ENCODE measurements around the gene GNB1L.

Gene GNB1L

DNA sequence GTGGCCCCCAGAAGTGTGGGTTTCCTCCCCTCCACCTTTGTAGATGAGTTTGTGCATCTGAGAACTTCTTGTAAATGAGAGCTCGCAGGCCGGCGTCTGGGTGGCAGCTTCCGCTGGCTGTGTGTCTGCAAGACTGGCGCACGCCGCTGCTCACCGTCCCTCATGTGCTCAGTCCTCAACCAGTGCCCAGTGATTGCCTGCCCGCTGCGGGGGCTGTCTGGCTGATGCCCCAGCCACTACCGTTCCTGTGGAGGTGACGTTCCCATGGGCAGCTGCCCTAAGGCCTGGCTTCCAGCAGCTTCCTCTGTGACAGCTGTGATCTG lies 85.3 kb downstream of the GNB1L start:
- peaks cover 54% of the 10 kb centered on the region for H3K27me3 ChIP-seq (ENCODE audit: insufficient read depth, low read length)
- no peaks in the 10 kb centered on the region for H3K36me3 ChIP-seq (ENCODE audit: control insufficient read depth in 1 of 2, insufficient read depth in 2 of 2, low read length in 2 of 2)
- H2AK5ac ChIP-seq (ENCODE audit: low read length): no peak overlapping the region
- no peak overlapping the region for H4K12ac ChIP-seq (ENCODE audit: low read depth, low read length)
- H4K8ac ChIP-seq (ENCODE audit: low read depth, low read length): no peak overlapping the region
- WGBS (ENCODE audit: extremely low coverage, insufficient coverage, insufficient read length): no CpG with 5 or more reads among the region's 12 CpGs
- no peak overlapping the region for H2BK5ac ChIP-seq (ENCODE audit: low read depth, low read length, poor library complexity)
- H3K79me2 ChIP-seq (ENCODE audit: control insufficient read depth, insufficient read depth, low read length, poor library complexity): no peaks in the 10 kb centered on the region
- H3K9me3 ChIP-seq (ENCODE audit: insufficient read depth, low read depth, low read length): peaks cover 2% of the 10 kb centered on the region
- no peak overlapping the region for H2BK120ac ChIP-seq (ENCODE audit: insufficient read depth, low read length, poor library complexity)
- H3K4me1 ChIP-seq (ENCODE audit: control insufficient read depth in 1 of 2, insufficient read depth in 2 of 2, low read length in 2 of 2): peaks cover 3 to 6% of the 10 kb centered on the region in 2 experiments
- H3K4me2 ChIP-seq (ENCODE audit: low read length): no peak overlapping the region
- H2BK12ac ChIP-seq (ENCODE audit: low read length): no peak overlapping the region
- no peak overlapping the region for H4K91ac ChIP-seq (ENCODE audit: low read depth, low read length)
- DNase-seq: no peak
- H2AFZ ChIP-seq (ENCODE audit: insufficient read depth, low read length, poor library complexity): no peak overlapping the region
- no peak overlapping the region for H3K4me3 ChIP-seq (ENCODE audit: low read depth, low read length)
- no peak overlapping the region for H3K4ac ChIP-seq (ENCODE audit: low read depth, low read length)
- no peaks in the 10 kb centered on the region for H3K79me1 ChIP-seq (ENCODE audit: low read length)
- no peak overlapping the region for H3K14ac ChIP-seq (ENCODE audit: low read length)
- H3K27ac ChIP-seq (ENCODE audit: low read depth, low read length): no peak overlapping the region
- H3K9ac ChIP-seq (ENCODE audit: low read length): no peak overlapping the region
- H3K18ac ChIP-seq (ENCODE audit: low read length): no peak overlapping the region
- no peak overlapping the region for H3K23ac ChIP-seq (ENCODE audit: low read length)

- Histone ChIP-seq H3K79me1 (ENCODE audit: low read length) (no peaks in the 10 kb centered on the region), H3K4me2 (ENCODE audit: low read length) (peak overlapping the region; percentile 10), H4K12ac (ENCODE audit: low read depth, low read length) (no peak overlapping the region), H3K23ac (ENCODE audit: low read length) (no peak overlapping the region), H2BK12ac (ENCODE audit: low read length) (no peak overlapping the region), H3K79me2 (ENCODE audit: control insufficient read depth, insufficient read depth, low read length, poor library complexity) (no peaks in the 10 kb centered on the region), H3K4me3 (ENCODE audit: low read depth, low read length) (no peak overlapping the region), H3K4ac (ENCODE audit: low read depth, low read length) (no peak overlapping the region), H2AK5ac (ENCODE audit: low read length) (no peak overlapping the region), H3K27me3 (ENCODE audit: insufficient read depth, low read length) (peaks cover 70% of the 10 kb centered on the region), H3K9ac (ENCODE audit: low read length) (no peak overlapping the region), H3K9me3 (ENCODE audit: insufficient read depth, low read depth, low read length) (peaks cover 10% of the 10 kb centered on the region), H4K91ac (ENCODE audit: low read depth, low read length) (no peak overlapping the region), H2BK120ac (ENCODE audit: insufficient read depth, low read length, poor library complexity) (no peak overlapping the region), H2BK5ac (ENCODE audit: low read depth, low read length, poor library complexity) (no peak overlapping the region), H2AFZ (ENCODE audit: insufficient read depth, low read length, poor library complexity) (no peak overlapping the region), H3K4me1 (ENCODE audit: control insufficient read depth in 1 of 2, insufficient read depth in 2 of 2, low read length in 2 of 2) (peaks cover 3 to 6% of the 10 kb centered on the region in 2 experiments), H3K18ac (ENCODE audit: low read length) (no peak overlapping the region), H3K14ac (ENCODE audit: low read length) (no peak overlapping the region), H3K27ac (ENCODE audit: low read depth, low read length) (no peak overlapping the region), H4K8ac (ENCODE audit: low read depth, low read length) (no peak overlapping the region), H3K36me3 (ENCODE audit: control insufficient read depth in 1 of 2, insufficient read depth in 2 of 2, low read length in 2 of 2) (no peaks in the 10 kb centered on the region)
- DNase-seq: peak; percentile 92 to 95
- WGBS (ENCODE audit: extremely low coverage, insufficient coverage, insufficient read length): no CpG with 5 or more reads among the region's 35 CpGs
Measured at GRCh38 chr22:19767427-19768341, 87.0 kb downstream of the GNB1L start.

DNA sequence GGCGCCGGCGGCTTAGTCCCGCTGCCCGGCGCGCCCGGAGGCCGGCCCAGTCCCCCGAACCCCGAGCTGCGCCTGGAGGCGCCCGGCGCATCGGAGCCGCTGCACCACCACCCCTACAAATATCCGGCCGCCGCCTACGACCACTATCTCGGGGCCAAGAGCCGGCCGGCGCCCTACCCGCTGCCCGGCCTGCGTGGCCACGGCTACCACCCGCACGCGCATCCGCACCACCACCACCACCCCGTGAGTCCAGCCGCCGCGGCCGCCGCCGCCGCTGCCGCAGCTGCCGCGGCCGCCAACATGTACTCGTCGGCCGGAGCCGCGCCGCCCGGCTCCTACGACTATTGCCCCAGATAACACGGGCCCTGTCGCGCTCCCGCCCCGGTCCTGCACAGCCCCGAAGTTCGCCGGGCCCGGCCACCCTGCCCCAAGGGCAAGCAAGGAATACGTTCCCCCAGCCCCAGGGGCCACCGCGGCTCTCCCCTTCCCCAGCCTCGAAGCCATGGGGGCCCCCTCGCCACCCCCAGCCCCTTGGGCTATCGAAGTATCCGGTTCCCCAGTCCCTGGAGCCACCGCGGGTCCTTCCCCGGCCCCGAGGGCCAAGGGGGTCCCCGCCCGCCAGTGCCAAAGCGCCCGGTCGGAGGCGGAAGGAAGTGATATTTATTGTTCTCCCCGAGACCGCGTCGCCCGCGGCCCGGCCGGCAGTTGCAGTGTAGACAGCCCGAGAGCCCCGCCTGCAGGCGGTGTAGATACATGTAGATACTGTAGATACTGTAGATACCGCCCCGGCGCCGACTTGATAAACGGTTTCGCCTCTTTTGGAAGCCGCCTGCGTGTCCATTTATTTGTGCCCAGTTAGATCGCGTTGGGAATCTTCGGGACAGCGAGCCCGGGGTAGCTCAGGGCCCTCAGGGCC lies 87.9 kb downstream of the GNB1L start:
- H2AFZ ChIP-seq (ENCODE audit: insufficient read depth, low read length, poor library complexity): no peak overlapping the region
- WGBS (ENCODE audit: extremely low coverage, insufficient coverage, insufficient read length): no CpG with 5 or more reads among the region's 103 CpGs
- H3K4me3 ChIP-seq (ENCODE audit: low read depth, low read length): no peak overlapping the region
- no peak overlapping the region for H3K27ac ChIP-seq (ENCODE audit: low read depth, low read length)
- H3K4me2 ChIP-seq (ENCODE audit: low read length): peak overlapping the region; percentile 56
- no peak overlapping the region for H4K91ac ChIP-seq (ENCODE audit: low read depth, low read length)
- H3K27me3 ChIP-seq (ENCODE audit: insufficient read depth, low read length): peaks cover 80% of the 10 kb centered on the region
- no peak overlapping the region for H3K18ac ChIP-seq (ENCODE audit: low read length)
- DNase-seq: peak; percentile 25 to 55
- no peak overlapping the region for H3K14ac ChIP-seq (ENCODE audit: low read length)
- H3K4me1 ChIP-seq (ENCODE audit: control insufficient read depth in 1 of 2, insufficient read depth in 2 of 2, low read length in 2 of 2): peaks cover 3 to 6% of the 10 kb centered on the region in 2 experiments
- no peak overlapping the region for H4K8ac ChIP-seq (ENCODE audit: low read depth, low read length)
- H3K79me1 ChIP-seq (ENCODE audit: low read length): no peaks in the 10 kb centered on the region
- H2BK12ac ChIP-seq (ENCODE audit: low read length): no peak overlapping the region
- H4K12ac ChIP-seq (ENCODE audit: low read depth, low read length): no peak overlapping the region
- H3K4ac ChIP-seq (ENCODE audit: low read depth, low read length): no peak overlapping the region
- no peak overlapping the region for H2BK120ac ChIP-seq (ENCODE audit: insufficient read depth, low read length, poor library complexity)
- peaks cover 15% of the 10 kb centered on the region for H3K9me3 ChIP-seq (ENCODE audit: insufficient read depth, low read depth, low read length)
- H3K36me3 ChIP-seq (ENCODE audit: control insufficient read depth in 1 of 2, insufficient read depth in 2 of 2, low read length in 2 of 2): no peaks in the 10 kb centered on the region
- no peak overlapping the region for H2BK5ac ChIP-seq (ENCODE audit: low read depth, low read length, poor library complexity)
- H3K23ac ChIP-seq (ENCODE audit: low read length): no peak overlapping the region
- no peak overlapping the region for H2AK5ac ChIP-seq (ENCODE audit: low read length)
- H3K79me2 ChIP-seq (ENCODE audit: control insufficient read depth, insufficient read depth, low read length, poor library complexity): no peaks in the 10 kb centered on the region
- H3K9ac ChIP-seq (ENCODE audit: low read length): no peak overlapping the region

GRCh38 chr22:19766240-19766510 lies 88.5 kb downstream of the GNB1L start:
- Histone ChIP-seq H3K18ac (ENCODE audit: low read length) (no peak overlapping the region), H3K4me1 (ENCODE audit: control insufficient read depth in 1 of 2, insufficient read depth in 2 of 2, low read length in 2 of 2) (peaks cover 4 to 6% of the 10 kb centered on the region in 2 experiments), H3K9me3 (ENCODE audit: insufficient read depth, low read depth, low read length) (peaks cover 15% of the 10 kb centered on the region), H4K12ac (ENCODE audit: low read depth, low read length) (no peak overlapping the region), H3K9ac (ENCODE audit: low read length) (no peak overlapping the region), H2BK5ac (ENCODE audit: low read depth, low read length, poor library complexity) (no peak overlapping the region), H3K79me1 (ENCODE audit: low read length) (no peaks in the 10 kb centered on the region), H3K27ac (ENCODE audit: low read depth, low read length) (no peak overlapping the region), H4K91ac (ENCODE audit: low read depth, low read length) (no peak overlapping the region), H2BK12ac (ENCODE audit: low read length) (no peak overlapping the region), H3K36me3 (ENCODE audit: control insufficient read depth in 1 of 2, insufficient read depth in 2 of 2, low read length in 2 of 2) (no peaks in the 10 kb centered on the region), H3K4me3 (ENCODE audit: low read depth, low read length) (no peak overlapping the region), H2BK120ac (ENCODE audit: insufficient read depth, low read length, poor library complexity) (no peak overlapping the region), H3K27me3 (ENCODE audit: insufficient read depth, low read length) (peaks cover 86% of the 10 kb centered on the region), H3K23ac (ENCODE audit: low read length) (no peak overlapping the region), H2AFZ (ENCODE audit: insufficient read depth, low read length, poor library complexity) (no peak overlapping the region), H3K4ac (ENCODE audit: low read depth, low read length) (no peak overlapping the region), H3K4me2 (ENCODE audit: low read length) (peak overlapping the region; percentile 56), H3K14ac (ENCODE audit: low read length) (no peak overlapping the region), H3K79me2 (ENCODE audit: control insufficient read depth, insufficient read depth, low read length, poor library complexity) (no peaks in the 10 kb centered on the region), H4K8ac (ENCODE audit: low read depth, low read length) (no peak overlapping the region), H2AK5ac (ENCODE audit: low read length) (no peak overlapping the region)
- DNase-seq: peak; percentile 17 to 59
- no CpG with 5 or more reads among the region's 36 CpGs for WGBS (ENCODE audit: extremely low coverage, insufficient coverage, insufficient read length)

Measured in trophoblast cell (in vitro differentiated cells and primary cell).